NCI-H69 (cell line): ENCODE measurements around the gene HDHD3.

ENCODE experiments used
- DNase-seq: peaks from one replicate; lab custom pipeline; 2025; lab: John Stamatoyannopoulos, UW

Gene HDHD3

DNA sequence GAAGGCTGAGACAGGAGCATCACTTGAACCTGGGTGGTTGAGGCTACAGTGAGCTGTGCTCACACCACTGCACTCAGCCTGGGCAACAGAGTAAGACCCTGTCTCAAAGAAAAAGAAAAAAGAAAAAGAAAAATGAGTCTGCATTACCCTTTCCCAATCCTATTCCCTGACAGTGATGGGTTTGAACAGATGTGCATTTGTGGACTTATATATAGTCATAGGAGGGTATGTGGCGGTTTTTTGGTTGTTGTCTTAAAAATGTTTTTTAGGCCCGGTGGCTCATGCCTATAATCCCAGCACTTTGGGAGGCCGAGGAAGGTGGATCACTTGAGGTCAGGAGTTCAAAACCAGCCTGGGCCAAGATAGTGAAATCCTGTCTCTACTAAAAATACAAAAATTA is 13.4 kb downstream of the HDHD3 start:
- DNase-seq = no peak

DNA sequence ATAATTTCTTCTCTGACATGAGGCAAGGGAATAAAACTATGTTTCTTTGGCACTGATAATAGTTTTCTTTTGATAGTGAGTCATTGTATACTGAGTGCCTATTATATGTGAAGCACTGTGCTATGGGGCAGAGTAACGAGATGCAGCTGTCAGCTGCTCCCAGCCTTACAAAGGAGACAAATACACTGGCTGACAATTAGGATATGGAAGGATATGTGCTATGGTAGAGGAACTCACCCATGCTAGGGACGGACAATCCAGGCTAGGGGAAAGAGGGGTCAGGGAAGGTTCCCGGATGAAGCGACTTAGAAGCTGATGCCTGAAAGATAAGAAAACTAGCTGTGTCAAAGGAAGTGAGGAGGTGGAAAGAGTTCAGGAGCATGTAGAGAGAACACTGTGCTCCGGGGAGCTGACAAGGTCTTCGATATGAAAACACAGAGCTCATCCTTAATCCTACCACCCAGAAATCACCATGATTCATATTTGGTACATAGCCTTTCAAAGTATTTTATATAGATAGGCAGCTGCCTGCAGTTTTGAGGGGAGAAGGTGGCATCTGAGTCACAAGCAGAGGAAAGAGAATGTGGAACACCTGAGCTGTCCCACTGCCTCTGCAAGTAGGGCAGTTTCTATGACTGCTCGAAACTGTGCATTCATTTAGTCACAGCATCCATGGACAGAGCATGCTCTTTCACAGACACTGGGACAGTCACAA is 15.3 kb downstream of the HDHD3 start:
- peak; percentile 19 for DNase-seq

DNA sequence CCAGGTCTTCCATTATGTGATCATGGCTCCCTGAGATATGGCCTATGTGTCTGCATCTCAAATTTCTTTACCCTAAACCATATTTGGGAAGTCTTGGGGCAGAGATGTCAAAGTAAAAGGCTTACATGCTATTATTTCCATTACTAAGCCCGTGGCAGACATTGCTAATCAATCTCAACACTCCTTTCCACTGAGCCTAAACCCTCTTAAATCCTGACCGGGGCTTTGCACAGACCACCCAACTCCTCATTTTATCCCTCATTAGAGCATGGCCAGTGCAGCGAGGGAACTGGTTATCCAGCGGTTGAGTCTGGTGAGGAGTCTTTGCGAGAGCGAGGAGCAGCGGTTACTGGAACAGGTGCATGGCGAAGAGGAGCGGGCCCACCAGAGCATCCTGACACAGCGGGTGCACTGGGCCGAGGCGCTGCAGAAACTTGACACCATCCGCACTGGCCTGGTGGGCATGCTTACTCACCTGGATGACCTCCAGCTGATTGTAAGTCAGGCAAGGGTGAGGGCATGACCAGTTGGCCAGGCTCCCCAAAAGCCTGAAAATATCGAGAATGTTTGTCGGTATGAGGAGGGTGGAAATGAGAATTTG is 16.4 kb downstream of the HDHD3 start:
- DNase-seq = no peak

DNA sequence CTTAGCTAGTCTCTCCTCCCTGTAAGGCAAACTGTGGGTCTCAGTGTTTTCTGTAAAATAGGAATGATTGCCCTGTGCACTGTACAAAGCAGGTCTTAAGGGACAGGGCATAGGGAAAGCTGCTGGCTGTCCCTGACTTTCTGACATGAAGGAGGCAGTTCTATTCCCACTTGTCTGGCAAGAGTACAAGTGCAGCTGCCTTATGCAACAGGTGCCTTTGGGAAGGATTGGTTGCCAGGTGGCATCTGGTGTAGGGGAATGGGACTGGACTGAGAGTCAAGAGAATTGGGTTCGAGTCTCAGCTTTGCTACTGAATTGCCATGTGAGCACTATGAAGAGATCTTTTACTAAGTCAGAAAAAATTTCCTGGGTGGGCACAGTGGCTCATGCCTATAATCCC is 17.4 kb downstream of the HDHD3 start:
- no peak for DNase-seq

DNA sequence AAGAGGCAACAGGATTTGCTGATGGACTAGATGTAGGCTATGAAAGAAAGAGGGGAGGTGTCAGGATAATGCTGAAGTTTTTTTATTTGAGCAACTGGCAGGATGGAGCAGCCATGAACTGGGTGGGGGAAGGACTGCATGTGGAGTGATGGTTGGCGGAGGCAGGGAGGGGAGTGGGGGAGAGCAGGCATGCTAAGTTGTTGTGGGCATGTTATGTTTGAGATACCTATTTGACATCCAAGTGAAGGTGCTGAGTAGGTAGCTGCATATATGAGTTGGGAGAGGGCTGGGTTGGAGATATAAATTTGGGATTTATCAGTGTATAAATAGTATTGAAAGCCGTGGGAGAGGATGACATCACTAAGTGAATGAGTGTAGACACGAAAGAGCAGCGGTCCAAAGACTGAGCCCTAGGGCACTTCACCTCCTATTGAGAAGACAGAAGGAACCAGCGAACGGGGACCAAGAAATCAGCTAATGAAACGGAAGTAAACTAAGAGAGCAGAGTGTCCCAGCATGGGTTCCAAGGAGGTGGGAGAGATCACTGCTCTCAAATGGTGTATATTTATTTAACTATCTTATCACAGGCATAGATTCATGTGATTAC is 20.0 kb downstream of the HDHD3 start:
- DNase-seq = peak; percentile 67

DNA sequence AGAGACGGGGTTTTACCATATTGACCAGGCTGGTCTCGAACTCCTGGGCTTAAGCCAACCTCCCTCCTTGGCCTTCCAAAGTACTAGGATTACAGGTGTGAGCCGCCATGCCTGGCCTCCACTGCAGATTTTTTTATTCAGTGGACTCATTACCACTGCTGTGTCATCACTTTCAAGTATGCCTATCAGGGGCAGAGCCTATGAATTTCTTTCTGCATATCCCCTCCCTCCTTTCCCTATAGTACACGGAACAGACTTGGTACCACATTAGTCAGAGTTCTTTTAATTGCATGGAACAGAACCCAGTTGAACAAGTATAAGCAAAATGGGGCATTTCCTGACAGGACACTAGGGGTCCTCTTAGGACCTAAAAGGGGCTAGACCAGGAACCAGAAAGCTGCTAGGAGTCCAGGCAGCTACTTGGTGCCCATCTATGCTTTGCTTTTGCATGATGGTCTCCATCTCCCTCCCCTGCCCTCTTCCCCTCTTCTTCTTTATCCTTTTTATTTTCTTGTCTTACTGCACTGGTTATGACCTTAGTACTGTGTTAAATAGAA is 21.7 kb downstream of the HDHD3 start:
- DNase-seq = no peak

DNA sequence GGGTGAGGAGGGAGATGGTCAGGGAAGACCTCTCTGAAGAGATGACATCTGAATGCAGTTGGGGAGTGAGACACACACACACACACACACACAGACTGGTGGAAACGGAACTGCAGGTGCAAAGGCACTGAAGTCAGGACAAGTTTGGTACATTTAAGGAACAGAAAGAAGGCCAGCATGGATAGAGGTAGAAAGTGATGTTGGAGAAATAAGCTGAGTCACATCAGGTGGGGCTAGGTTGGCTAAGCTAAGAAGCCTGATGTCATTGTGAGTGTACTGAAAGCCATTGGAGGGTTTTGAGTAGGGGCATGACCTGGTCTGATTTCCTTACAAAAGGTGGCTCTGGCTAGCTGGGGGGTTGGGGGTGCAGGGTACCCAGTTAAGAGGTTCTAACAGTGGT is 24.4 kb downstream of the HDHD3 start:
- no peak for DNase-seq

DNA sequence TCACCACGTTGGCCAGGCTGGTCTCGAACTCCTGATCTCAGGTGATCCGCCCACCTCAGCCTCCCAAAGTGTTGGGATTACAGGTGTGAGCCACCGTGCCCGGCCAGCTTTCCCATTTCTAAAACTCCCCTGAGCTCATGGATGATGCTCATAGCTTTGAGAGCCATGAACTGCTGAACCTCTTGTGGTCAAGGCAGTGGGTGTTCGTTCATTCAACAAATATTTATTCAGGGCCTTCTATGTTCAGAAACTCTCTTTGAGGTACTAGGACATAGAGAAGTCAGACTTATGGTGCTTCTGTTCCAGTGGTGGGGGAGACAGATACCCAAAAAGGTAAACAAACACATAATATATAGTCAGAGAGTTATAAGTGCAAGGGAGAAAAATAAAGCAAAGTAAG is 24.8 kb downstream of the HDHD3 start:
- DNase-seq = no peak

DNA sequence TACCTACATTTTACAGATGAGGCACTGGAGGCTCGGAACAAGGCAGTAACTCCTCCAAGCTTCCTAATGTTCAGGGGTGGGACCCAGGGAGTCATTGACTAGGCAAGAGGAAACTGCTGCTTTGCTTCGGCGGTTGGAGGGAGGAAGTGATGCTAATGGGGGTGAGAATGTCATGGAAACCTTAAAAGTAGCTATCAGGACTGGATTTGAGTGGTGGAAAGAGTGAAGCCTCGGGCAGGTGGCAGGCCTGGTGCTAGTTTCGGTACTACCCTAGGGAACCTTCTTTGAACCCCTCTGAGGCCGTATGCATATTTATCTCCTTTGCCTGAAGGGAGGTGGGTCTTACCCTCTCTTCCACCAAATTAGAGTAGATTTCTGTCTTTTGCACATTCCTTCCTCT is 25.8 kb downstream of the HDHD3 start:
- DNase-seq = peak; percentile 29

DNA sequence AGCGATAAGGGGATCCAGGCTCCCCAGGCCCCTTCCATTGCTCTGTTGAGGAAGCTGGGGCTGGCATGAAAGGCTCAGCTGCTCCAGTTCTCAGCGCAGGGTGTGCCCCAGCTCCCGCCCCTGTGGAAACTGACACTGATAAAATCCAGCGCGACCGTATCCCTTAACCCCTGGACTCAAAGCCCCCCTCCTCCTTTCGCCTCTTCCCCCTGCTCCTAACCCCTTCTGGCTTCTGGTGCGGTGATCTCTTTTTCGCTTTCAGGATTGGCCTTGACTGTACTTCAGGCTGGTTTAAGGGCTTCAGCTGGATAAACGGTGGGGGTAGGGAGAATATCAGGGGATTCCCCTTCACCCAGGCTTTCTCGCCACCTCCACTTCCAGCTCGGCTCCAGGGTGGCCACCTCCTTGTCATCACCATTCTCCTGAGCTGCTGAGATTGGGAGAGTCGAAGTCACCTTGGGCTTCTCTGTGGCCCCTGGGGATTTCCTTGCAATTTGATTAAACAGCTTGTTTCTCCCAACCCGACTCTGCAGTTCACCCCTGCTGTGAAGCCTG is 26.6 kb downstream of the HDHD3 start:
- peak; percentile 73 for DNase-seq

DNA sequence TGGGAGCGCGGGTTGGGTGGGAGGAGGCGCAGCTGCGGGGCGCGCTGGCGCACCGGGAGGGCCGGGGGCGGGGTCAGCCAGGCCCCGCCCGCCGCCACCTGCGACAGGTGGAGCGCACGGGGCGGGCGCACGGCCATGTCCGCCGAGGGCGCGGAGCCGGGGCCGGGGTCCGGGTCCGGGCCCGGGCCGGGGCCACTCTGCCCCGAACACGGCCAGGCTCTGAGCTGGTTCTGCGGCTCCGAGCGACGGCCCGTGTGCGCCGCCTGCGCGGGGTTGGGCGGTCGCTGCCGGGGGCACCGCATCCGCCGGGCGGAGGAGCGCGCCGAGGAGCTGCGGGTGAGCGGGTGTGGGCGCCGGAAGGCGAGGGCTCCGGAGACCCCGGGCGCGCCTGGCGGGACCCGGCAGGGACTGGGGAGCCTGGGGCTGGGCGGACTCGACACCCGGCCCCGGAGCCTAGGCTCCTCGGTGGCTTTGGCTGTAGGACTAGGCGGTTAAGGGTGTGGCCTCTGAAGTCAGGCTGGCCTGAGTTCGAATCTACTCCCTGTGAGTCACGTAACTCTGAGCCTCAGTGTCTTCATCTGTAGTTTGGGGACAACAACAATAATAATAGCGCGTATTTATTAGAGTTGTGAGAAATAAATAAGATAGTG is 27.2 kb downstream of the HDHD3 start, which contains the start of gene BSPRY:
Gene BSPRY (plus strand): TSS at position 97 of the 650 bp plus-strand sequence. CDS start 39 bp downstream, at position 136.
- peak; percentile 84 for DNase-seq

DNA sequence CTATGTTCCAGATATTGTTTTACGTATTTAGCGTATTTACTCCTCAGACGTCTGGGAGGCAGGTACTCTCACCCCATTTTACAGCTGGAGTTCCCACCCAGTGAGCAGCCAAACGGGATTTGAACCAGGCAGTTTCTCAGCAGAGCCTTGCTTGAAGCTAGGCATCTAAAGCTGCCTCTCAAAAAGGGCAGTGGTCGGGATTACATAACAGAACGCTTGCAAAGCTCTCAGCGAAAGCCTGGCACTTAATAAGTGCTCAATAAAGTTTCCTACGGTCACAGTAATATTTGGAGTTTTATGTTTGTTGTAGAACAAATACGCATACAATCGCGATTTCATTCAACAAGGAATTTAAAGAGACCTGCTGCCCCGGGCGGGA is 27.7 kb downstream of the HDHD3 start:
- DNase-seq = no peak

DNA sequence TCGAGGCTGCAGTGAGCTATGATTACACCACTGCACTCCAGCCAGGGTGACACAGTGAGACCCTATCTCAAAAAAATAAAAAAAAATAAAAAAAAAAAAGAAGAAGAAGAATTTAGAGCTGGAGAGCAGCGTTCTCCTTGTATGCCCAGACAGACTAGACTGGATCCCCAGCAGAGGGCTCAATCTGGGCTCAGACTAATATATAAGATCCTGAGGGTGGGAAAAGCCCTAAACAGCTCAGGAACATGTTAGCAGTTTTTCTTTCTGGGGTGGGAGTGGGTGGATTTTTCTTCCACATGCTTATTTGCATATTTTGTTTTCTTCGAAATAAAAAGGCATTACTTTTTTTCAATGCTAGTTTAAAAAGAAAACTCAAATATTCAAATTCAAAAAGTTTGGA is 28.3 kb downstream of the HDHD3 start:
- DNase-seq = no peak

DNA sequence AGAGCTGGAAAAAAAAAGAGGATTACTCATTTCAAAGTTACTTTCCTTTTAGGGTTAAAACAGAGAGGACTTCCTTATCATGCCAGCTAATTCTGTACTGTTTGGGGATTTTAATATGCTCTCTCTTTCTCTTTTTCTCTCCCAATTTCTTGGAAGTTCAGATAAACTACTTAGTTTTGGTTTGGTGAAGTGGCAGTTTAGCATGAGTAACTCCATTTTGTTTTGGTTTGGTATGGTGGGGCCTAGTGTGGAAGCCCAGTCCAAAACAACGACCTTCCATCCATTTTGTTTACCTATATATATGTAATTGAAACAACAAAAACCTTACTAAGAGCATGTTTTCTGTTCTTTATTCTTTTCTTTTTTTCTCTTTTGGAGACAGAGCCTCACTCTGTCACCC is 31.1 kb downstream of the HDHD3 start:
- DNase-seq = no peak

DNA sequence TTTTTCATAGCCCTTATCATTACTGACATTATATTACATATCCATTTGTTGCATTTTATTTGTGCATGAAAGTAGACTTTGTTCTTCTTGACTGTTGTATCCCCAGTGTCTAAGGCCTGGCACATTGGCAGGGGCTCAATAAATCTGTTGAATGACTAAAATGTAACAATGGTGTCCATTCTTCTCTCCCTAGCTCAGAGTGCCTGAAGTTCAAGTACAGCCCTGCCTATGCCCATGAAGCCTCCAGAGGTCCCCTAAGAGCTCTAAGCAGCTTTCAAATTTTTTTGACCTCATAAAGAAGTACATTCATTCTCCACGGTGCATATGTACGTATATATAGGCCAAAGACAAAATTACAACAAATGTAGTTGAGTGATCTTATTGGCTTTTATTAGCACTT is 31.6 kb downstream of the HDHD3 start:
- no peak for DNase-seq

DNA sequence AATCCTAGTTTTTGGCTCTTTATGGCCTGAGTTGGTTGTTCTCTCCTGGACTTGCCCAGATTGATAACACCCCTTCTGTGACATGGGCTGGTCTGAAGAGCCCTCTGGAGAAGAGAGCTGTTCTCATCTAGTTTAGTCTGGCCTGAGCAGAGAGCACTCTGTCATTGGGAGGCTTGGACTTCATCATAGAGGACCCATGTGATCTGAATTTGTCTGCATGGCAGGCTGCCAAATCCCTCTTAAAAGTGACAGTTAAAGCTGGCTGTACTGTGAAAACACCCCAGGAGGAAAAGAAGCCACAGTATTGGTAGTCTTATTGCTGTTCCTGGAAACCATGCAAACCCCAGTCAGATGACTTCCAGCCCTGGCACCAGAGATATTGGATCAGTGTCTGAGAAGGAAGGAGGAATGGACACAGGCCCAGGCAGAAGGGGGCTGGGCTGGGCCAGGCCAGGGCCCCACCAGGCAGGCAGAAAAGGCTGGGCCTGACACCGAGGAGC is 33.0 kb downstream of the HDHD3 start:
- peak; percentile 90 for DNase-seq

DNA sequence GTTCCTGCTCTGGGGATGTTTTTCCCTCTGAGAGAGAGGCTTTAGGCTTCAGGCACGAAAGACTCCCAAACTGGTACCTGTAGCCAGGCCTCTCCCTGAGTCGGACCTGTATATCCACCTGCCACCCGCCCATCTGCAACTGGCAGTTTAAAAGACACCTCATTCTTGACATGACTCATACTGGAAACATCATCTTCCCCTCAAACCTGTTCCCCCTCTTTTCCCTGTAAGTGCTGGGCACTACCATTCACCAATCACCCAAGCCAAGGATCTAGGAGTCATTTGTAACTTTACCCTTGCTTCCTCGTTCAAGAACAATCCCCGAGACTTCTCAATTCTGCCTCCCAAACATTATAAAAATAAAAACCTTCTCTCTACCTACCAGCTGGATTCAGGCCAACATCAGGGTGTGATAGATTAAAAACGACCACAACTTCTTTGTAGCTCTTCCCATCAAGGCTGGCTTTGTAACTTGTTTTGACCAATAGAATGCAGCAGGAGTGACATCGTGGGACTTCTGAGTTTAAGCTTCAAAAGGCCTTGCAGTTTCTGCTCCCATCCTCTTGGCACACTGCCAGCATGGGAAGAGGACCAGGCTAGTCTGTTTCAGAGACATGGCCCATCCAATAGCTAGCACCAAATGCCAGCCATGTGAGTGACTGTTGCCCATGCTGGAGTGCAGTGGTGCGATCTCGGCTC is 34.9 kb downstream of the HDHD3 start:
- DNase-seq = peak; percentile 35

DNA sequence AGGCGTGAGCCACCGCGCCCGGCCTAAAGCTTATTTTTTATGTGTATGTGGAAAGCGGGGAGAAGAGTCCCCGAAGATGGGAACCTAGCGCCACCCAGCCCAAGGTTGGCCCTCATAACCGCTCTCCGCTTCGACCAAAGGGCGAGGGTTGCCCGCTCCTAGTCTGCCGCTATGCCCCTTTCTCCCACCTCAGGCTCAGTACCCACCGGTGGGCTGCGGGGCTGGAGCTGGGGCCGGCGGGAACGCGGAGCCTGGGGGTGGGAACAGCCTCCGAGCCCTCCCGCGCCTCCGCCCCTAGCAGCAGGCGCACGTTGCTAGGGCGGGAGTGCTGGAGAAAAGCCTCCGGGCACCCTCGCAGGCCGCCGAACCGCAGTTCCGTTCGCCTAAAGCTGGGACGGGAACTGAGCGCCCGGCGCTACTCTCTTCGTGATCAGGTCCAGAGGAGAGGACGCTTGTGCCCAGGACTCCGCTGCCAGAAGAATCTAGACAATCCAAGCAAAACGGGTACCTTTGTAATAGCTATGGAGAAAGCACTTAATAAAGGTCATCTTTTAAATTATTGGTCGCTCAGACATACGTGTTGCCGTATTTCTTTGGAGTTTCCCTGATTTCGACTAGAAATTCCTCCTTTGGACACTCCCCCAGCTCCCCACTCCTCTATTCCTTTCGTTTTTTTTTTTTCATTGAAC is 36.6 kb downstream of the HDHD3 start, which contains the start of gene WDR31:
Gene WDR31 (minus strand): TSS at position 265 of the 689 bp plus-strand sequence. CDS start 8,253 bp downstream, outside the sequence.
- DNase-seq = peak; percentile 96

DNA sequence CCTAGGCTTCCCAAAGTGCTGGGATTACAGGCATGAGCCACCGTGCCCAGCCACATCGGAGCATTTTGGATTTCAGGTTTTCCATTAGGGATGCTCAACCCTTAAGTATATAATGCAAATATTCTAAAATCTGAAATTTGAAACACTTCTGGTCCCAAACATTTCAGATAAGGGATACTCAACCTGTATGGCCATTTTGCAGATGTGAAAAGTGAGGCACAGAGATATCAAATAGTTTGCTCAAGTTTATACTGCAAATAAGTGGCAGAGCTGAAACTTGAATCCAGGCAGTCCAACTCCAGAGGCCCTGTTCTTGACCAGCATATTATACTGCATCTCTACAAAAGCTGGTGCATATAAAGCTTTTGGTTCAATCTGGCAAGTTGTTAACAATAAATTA is 39.1 kb downstream of the HDHD3 start:
- no peak for DNase-seq

DNA sequence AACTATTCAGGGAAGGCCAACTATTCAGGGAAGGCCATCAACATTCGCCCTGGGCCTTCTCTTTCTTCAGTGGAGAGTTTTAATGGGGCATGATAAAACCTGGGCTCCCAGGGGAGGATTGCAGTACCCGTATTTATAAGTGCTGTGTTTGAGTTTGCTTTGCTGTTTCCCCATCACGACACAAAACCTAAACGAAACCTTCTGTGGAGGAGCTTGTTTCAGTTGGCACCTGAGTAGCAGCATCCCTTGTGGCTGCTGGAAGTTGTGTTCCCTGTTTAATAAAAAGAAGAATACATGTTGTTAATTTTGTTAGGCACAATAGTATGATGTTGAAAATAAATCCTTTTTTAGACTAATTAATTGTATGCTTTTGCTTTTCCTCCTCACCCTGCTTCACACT is 45.0 kb downstream of the HDHD3 start:
- peak; percentile 47 for DNase-seq
